Measurements from ENCODE around the gene GMDS.

DNA sequence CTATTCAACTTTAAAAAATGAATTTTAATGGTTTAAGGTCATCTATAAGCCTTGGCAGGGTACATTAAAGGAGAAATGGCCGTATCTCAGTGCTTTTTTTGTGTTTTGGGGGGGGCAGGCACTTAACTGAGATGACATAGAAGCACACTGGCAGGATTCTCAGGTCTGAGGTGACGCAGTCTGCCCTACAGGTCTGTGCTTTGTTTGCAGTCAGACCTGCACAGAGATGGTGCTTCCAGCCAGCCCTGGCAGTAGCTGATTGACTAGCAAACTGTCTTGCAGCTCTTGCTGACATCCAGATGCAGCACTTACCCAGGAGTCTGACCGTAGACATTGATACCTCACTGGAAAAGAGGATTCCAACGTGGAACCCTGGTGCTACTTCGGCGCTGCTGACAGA lies 386.5 kb downstream of the GMDS start:
- TF ChIP-seq, protein P1, sequence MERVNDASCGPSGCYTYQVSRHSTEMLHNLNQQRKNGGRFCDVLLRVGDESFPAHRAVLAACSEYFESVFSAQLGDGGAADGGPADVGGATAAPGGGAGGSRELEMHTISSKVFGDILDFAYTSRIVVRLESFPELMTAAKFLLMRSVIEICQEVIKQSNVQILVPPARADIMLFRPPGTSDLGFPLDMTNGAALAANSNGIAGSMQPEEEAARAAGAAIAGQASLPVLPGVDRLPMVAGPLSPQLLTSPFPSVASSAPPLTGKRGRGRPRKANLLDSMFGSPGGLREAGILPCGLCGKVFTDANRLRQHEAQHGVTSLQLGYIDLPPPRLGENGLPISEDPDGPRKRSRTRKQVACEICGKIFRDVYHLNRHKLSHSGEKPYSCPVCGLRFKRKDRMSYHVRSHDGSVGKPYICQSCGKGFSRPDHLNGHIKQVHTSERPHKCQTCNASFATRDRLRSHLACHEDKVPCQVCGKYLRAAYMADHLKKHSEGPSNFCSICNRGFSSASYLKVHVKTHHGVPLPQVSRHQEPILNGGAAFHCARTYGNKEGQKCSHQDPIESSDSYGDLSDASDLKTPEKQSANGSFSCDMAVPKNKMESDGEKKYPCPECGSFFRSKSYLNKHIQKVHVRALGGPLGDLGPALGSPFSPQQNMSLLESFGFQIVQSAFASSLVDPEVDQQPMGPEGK (CRISPR knock-in tag; IDR thresholded peaks at IDR 0.05; ENCODE audit: borderline replicate concordance) = no peak
- TF ChIP-seq TCF4 (CRISPR knock-in tag; IDR thresholded peaks at IDR 0.05; ENCODE audit: borderline replicate concordance) = no peak
- no peak for TF ChIP-seq SNAI2 (CRISPR knock-in tag; IDR thresholded peaks at IDR 0.05)
- no peak for TF ChIP-seq ZFP30 (CRISPR knock-in tag; IDR thresholded peaks at IDR 0.05)
- no peak for TF ChIP-seq ZC3H10 (CRISPR knock-in tag; IDR thresholded peaks at IDR 0.05)
- no peak for TF ChIP-seq ESRRG (CRISPR knock-in tag; IDR thresholded peaks at IDR 0.05)
- no peak for TF ChIP-seq PPARA (CRISPR knock-in tag; IDR thresholded peaks at IDR 0.05; ENCODE audit: borderline replicate concordance)
- TF ChIP-seq GLIS3 (CRISPR knock-in tag; IDR thresholded peaks at IDR 0.05) = no peak
- TF ChIP-seq CSDC2 (CRISPR knock-in tag; IDR thresholded peaks at IDR 0.05) = no peak
- TF ChIP-seq, protein P2, sequence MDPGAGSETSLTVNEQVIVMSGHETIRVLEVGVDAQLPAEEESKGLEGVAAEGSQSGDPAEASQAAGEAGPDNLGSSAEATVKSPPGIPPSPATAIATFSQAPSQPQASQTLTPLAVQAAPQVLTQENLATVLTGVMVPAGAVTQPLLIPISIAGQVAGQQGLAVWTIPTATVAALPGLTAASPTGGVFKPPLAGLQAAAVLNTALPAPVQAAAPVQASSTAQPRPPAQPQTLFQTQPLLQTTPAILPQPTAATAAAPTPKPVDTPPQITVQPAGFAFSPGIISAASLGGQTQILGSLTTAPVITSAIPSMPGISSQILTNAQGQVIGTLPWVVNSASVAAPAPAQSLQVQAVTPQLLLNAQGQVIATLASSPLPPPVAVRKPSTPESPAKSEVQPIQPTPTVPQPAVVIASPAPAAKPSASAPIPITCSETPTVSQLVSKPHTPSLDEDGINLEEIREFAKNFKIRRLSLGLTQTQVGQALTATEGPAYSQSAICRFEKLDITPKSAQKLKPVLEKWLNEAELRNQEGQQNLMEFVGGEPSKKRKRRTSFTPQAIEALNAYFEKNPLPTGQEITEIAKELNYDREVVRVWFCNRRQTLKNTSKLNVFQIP (CRISPR knock-in tag; IDR thresholded peaks at IDR 0.05; ENCODE audit: borderline replicate concordance, low read depth) = no peak
- TF ChIP-seq TOX (CRISPR knock-in tag; IDR thresholded peaks at IDR 0.05; ENCODE audit: borderline replicate concordance) = no peak
- TF ChIP-seq OSR1 (CRISPR knock-in tag; IDR thresholded peaks at IDR 0.05) = no peak
- no peak for TF ChIP-seq ZNF8 (CRISPR knock-in tag; IDR thresholded peaks at IDR 0.05)

Data from SK-N-SH treated with all-trans-retinoic acid at 6 μM for 48 hours (cell line).